RWPE2 (cell line): ENCODE data around the gene NSUN2.

Experiments used
- ATAC-seq: fragments of 200-7000 bp; cut with Tn5 transposase; 3 replicates; pipeline ENCODE4 v1.9.1; 2021; ENCODE audit warnings: low read depth
- DNase-seq: peaks from one replicate; pipeline ENCODE4 v3.0.0-alpha.2; 2020; ENCODE audit warnings: low spot score
- H3K27ac ChIP-seq: fragments of 450-650 bp; 2 replicates; pipeline ENCODE4 v1.5.1; 2017; ENCODE audit warnings: mild to moderate bottlenecking; ENCODE audit not compliant: poor library complexity, severe bottlenecking
- H3K27me3 ChIP-seq: fragments of 250-450 bp; sonication (Bioruptor Pico); 2 replicates; pipeline ENCODE4 v1.5.1; 2021; ENCODE audit warnings: mild to moderate bottlenecking, moderate library complexity; ENCODE audit not compliant: insufficient read depth, poor library complexity, severe bottlenecking
- H3K36me3 ChIP-seq: fragments of 250-450 bp; sonication (Bioruptor Pico); 2 replicates; pipeline ENCODE4 v1.5.1; 2020; ENCODE audit warnings: low read depth, mild to moderate bottlenecking, moderate library complexity
- H3K4me1 ChIP-seq: fragments of 250-450 bp; sonication (Bioruptor Pico); 2 replicates; pipeline ENCODE4 v1.5.1; 2021; ENCODE audit warnings: mild to moderate bottlenecking, moderate library complexity; ENCODE audit not compliant: insufficient read depth, poor library complexity, severe bottlenecking
- H3K4me3 ChIP-seq: fragments of 250-450 bp; sonication (Bioruptor Pico); 2 replicates; pipeline ENCODE4 v1.5.1; 2021; ENCODE audit warnings: mild to moderate bottlenecking, moderate library complexity; ENCODE audit not compliant: severe bottlenecking
- H3K9me3 ChIP-seq: fragments of 250-450 bp; sonication (Bioruptor Pico); 2 replicates; pipeline ENCODE4 v1.5.1; 2021; ENCODE audit warnings: mild to moderate bottlenecking, moderate library complexity; ENCODE audit not compliant: severe bottlenecking
- TF ChIP-seq, protein P1 (sequence below): fragments of 450-650 bp; IDR thresholded peaks from one replicate; pipeline ENCODE4 v1.5.1; 2017; ENCODE audit warnings: mild to moderate bottlenecking, moderate library complexity; ENCODE audit not compliant: poor library complexity, severe bottlenecking

Gene NSUN2

GRCh38 chr5:6581090-6581489 is 51.8 kb downstream of the NSUN2 start:
- no peak overlapping the region for H3K4me3 ChIP-seq
- H3K36me3 ChIP-seq, result no peaks in the 10 kb centered on the region
- no peaks in the 10 kb centered on the region for H3K9me3 ChIP-seq
- no peaks in the 10 kb centered on the region for H3K4me1 ChIP-seq
- TF ChIP-seq, protein P1, sequence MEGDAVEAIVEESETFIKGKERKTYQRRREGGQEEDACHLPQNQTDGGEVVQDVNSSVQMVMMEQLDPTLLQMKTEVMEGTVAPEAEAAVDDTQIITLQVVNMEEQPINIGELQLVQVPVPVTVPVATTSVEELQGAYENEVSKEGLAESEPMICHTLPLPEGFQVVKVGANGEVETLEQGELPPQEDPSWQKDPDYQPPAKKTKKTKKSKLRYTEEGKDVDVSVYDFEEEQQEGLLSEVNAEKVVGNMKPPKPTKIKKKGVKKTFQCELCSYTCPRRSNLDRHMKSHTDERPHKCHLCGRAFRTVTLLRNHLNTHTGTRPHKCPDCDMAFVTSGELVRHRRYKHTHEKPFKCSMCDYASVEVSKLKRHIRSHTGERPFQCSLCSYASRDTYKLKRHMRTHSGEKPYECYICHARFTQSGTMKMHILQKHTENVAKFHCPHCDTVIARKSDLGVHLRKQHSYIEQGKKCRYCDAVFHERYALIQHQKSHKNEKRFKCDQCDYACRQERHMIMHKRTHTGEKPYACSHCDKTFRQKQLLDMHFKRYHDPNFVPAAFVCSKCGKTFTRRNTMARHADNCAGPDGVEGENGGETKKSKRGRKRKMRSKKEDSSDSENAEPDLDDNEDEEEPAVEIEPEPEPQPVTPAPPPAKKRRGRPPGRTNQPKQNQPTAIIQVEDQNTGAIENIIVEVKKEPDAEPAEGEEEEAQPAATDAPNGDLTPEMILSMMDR, result no peak
- ATAC-seq (no peak), DNase-seq (no peak)
- no peak overlapping the region for H3K27ac ChIP-seq
- peaks cover 60% of the 10 kb centered on the region for H3K27me3 ChIP-seq

DNA sequence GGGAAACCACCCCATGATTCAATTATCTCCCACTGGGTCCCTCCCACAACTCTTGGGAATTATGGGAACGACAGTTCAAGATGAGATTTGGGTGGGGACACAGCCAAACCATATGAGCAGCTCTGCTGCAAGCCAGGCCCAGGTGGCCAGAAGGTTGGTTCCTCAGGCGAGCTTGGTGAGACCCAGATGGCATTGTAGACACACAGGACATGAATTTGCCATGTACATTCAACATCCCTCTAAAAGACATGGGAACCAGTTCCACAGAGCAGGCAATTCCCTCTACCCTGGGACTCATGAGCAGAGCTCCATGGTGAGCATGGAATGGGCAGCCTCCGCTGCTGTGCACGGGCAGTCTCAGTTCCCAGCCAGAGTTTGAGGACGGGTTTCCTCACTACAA is 53.3 kb downstream of the NSUN2 start:
- H3K27ac ChIP-seq, result no peak overlapping the region
- DNase-seq, result no peak
- H3K27me3 ChIP-seq, result peaks cover 60% of the 10 kb centered on the region
- H3K9me3 ChIP-seq, result no peaks in the 10 kb centered on the region
- TF ChIP-seq, protein P1, result no peak
- H3K4me1 ChIP-seq, result no peaks in the 10 kb centered on the region
- ATAC-seq, result no peak
- no peak overlapping the region for H3K4me3 ChIP-seq
- H3K36me3 ChIP-seq, result no peaks in the 10 kb centered on the region

- TF ChIP-seq, protein P1, result no peak
- H3K27ac ChIP-seq, result no peak overlapping the region
- no peak overlapping the region for H3K4me3 ChIP-seq
- no peak for ATAC-seq
- no peaks in the 10 kb centered on the region for H3K4me1 ChIP-seq
- no peaks in the 10 kb centered on the region for H3K9me3 ChIP-seq
- H3K27me3 ChIP-seq, result peaks cover 53% of the 10 kb centered on the region
- DNase-seq, result no peak
- no peaks in the 10 kb centered on the region for H3K36me3 ChIP-seq
Observed at GRCh38 chr5:6578676-6579343, 54.0 kb downstream of the NSUN2 start.

DNA sequence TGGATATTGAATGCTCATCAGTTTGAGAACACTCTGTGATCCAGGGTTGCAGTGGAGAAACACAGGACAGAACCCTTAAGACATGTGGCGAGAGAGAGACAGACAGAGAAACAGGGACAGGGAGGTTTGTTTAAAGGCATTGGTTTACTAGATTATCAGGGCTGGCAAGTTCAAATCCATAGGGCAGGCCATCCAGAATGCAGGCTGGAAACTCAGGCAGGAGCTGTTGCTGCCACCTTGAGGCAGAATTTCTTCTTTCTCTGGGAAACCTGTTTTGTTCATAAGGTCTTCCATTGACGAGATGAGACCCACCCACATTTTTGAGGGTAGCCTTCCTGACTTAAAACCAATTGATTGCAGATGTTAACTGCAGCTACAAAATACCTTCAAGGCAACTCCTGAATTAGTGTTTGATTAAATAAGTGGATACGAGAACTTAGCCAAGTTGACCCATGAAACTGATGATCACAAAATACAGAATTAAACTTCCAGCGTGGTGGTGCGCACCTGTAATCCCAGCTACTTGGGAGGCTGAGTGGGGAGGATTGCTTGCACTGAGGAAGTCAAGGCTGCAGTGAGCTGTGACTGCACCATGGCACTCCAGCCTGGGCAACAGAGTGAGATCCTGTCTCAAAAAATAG is 55.9 kb downstream of the NSUN2 start:
- TF ChIP-seq, protein P1, result peak; percentile 91
- Histone ChIP-seq H3K9me3 (no peaks in the 10 kb centered on the region), H3K4me3 (no peak overlapping the region), H3K27ac (no peak overlapping the region), H3K36me3 (no peaks in the 10 kb centered on the region), H3K4me1 (no peaks in the 10 kb centered on the region), H3K27me3 (peaks cover 37% of the 10 kb centered on the region)
- ATAC-seq, result peak; percentile 50; the same call in 2 of the 3 replicates
- DNase-seq, result no peak
